Hematopoietic multipotent progenitor cell (in vitro differentiated cells): ENCODE results near the gene TEX52. TPM values are rescaled to one million over a fixed set of nuclear protein-coding genes. Genes with fewer than 3 reads are reported as not detected.

Experiments used
- DNase-seq, 3 donors: peaks; one replicate each; pipeline ENCODE4 v3.0.0-alpha.2; 2011 to 2015; ENCODE audit warnings: low read depth in 2 of 3, low spot score in 2 of 3
- total RNA-seq: library from RNA; depleted of rRNA; stranded (reverse); fragments of >200 nt; gene quantifications from one replicate; pipeline ENCODE4 v1.2.3, GENCODE V29; 2012

The TEX52 gene
- total RNA-seq = under 0.01 TPM

DNA sequence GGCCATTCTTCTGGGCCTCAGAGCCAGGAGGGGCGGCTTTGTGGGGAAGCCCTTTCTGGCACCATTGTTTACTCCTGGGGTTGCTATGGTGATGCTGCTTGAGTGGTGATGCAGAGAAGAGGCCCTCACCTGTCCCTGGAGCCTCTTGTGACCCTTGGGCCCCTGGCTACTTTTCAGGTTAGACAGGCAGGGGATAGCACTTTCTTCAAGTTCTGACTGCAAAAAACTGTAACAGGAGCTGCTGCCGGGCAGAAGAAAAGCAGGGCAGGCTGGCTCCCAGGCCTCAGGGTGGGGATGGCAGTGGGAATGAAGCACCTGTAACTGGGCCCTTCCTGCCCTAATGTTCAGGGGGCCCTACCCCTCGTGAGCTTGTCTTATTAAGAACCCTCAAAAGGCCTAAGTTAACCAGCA, at the start of gene TEX52:
TSS of gene TEX52 (minus strand) at position 19 of the 411 bp plus-strand sequence. CDS start at position 6, 13 bp downstream.
- no peak for DNase-seq

DNA sequence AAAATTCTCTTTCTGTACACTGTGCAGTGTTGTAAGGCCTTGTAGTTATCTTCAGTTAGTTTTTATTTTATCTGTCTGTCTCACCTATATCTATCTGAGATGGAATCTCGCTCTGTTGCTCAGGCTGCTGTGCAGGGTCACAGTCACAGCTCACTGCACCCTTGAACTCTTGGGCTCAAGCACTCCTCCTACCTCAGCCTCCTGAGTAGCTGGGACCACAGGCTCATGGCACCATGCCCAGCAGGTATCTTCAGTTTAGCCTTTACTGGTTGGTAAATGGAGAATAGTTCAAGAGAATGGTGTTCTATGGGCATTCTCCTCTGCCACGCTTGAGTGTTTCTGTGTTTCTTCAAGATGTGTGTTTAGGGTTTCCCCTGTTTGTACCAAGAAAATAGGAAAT, 47.4 kb upstream of the TEX52 start:
- no peak for DNase-seq

DNA sequence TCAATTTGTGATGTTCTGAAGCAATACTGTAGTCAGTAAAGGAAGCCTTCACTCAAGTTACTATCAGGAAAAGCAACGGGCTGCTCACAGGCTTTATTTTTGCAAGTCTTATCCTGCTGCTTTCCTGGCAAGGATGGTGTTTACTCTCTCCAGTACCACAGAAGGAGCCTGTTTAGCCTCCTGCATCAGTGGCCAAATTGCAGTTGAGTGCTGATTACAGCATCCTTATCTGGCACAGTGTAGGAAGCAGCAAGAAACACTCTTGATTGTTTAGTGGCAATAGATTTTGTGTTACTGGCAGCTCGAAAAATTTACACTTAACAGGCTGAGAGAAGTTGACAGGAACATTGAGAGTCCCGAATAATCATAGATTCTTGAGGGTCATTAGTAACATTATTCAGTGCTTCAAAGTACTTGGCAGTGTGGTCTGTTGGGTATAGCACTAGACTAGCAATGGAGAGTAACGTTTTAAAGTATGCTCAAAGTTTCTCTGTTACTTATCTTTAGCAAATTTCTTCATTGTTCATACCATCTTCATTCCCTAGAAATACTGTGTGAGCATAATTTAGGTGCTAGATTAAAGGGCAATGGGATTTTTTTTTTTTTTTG, 45.5 kb upstream of the TEX52 start:
- DNase-seq = no peak

DNA sequence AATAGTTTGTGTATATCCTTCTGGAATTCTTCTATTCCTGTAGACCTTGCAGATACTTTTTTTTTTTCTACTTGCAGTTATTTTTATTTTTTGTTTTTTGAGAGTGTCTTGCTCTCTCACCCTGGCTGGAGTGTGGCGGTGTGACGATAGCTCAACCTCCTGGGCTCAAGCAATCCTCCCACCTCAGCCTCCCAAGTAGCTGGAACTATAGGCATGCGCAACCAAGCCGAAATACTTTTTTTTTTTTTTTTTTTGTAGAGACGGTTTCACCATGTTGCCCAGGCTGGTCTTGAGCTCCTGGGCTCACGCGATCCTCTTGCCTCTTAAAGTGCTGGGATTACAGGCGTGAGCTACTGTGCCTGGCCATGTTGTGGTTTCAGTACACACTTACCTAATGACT, 43.8 kb upstream of the TEX52 start:
- DNase-seq = no peak

DNA sequence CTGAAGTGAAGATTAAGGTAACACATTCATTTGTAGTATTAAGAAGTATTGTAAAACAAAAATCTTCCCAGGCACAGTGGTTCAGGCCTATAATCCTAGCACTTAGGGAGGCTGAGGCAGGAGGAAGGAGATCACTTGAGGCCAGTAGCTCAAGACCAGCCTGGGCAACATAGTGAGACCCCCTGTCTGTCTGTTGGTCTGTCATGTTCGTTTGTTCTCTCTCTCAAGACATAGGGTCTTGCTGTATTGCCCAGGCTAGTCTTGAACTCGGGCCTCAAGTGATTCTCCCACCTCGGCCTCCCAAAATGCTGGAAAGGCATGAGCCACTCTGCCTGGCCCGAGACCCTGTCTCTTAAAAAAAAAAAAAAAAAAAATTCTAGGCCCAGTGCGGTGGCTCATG, 40.6 kb upstream of the TEX52 start:
- no peak for DNase-seq

DNA sequence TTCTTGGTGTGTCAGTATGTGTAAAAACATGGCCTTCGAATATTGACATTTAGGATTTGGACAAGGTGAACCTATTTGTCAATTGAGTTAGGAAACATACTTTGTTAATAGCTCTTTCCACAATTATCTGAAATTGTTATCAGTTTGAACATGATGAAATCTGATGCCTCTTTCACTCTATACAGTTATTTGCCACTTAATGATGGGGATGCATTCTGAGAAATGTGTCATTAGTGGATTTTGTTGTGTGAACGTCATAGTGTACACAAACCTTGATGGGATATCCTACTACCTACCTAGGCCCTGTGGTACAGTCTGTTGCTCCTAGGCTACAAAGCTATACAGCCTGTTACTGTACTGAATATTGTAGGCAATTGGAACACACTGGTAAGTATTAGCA, 38.7 kb upstream of the TEX52 start:
- DNase-seq = no peak

DNA sequence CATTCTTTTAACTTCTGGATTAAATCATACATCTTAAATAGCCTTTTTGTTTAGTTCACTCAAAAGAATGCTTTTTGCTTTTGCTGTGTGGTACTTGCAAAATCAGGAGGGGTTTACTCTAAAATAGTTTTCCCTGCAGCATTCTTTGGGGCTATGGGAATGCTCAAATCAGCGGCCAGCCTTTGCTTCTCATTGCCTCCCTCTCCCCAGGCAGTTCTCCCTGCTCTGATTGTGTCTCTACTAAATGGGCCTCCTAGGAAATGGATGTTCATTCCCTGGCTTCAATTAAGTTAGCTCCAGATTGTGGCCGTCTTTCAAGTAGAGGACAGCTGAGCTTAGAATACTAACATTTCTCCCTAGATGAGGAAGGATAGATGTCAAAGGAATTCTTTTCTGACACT, 38.2 kb upstream of the TEX52 start:
- DNase-seq = no peak

DNA sequence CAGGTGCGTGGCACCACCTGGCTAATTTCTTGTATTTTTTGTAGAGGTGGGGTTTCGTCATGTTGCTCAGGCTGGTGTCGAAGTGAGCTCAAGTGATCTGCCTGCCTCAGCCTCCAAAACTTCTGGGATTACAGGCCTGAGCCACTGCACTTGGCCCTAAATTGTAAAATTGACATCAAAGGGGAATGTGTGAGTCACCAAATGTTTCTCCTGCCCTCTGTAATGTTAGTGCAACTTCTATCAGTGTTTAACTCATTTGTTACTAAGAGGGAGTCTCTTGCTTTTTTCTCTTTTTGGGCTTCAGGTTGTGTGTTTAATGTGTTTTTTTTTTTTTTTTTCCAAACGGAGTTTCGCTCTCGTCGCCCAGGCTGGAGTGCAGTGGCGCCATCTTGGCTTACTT, 36.2 kb upstream of the TEX52 start:
- no peak for DNase-seq

DNA sequence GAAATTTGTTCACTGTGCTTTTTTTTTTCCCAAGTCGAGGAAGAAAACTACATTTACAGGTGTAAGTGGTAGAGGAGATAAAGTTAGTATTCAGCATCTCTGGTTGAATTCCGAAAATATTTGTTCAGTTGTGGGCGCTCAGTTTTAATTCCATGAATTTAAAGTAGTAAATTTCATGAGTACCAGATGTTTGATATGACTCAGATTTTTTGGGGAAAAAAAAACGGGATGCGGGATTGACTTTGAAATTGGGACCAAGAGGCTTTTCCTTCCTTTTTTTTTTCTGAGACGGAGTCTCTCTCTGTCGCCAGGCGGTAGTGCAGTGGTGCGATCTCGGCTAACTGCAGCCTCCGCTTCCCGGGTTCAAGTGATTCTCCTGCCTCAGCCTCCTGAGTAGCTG, 35.4 kb upstream of the TEX52 start:
- DNase-seq = no peak

DNA sequence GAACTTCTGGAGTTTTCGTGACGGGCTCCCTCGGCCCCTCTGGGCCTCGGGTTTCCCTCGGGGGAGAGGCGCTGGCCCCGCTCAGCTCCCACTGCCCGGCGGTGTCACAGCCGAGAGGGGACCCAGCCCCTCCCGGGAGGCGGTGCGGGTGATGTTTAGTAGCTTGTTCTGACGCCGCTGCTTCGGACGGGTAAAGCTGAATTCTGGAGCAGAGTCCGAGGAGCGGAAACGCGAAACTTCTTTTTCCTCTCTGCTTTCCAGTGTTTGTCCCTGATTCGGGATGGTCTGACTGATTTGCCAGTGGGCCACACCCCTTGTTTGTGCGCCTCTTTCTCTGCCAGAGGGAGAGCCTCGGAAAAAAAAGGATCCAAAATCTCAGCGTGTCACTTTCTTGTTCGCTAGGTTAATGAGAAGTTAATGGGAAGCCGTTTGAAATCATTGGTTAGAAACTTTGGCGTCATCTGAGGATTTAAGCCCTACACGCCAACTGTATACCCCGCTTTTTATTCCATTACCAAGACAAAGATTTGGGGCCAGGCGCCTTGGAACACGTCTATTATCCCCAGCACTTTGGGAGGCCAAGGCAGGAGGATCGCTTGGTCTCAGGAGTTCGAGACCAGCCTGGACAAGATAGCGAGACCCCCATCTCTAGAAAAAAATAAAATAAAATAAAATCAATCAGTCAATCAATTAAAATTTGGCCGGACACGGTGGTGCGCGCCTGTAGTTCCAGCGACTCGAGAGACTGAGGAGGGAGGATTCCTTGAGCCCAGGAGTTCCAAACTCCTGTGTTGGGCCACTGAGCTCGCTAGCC, 34.6 kb upstream of the TEX52 start:
- DNase-seq = peak in 2 of 3 donors; percentile 26 to 51

DNA sequence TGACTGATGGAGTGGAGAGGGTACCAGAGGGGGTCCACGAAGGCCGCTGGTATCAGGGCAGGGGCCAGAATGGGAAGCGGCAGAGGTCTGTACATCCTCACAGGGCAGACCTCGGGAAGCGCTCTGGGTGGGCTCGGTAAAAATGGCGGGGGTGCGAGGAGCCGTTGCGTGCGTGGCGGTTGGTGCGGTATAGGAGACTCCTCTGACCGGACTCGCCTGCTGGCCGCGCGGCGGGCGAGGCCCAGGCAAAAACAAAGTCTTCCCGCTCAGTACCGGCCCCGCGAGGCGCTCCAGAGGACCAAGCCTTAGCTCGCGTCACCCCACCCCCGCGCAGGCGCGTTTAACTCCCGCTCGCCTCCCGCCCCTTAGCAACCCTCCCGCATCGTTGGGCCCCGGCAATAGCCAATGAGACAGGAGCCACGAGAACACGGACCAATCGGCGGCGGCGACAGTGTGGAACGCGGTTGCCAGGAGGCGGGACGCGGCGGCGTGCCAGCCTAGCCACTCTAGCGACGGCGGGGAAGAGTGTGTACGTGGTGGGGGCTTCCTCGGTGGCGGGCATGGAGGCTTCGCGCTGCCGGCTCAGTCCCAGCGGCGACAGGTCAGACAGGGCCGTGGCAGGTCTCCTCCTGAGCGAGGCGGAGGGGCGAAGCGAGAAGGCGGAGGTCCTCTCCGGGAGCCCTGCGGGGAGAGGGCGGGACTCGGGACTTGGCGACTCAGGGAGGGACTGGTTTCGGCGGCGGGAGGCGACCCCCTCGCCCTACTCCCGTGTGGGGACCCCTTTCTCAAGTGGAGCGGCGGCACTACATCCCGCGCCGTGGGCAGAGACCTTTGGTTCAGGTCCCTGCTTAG, 33.8 kb upstream of the TEX52 start, which contains the start of gene TULP3:
TSS of gene TULP3 (plus strand) at position 504 of the 852 bp plus-strand sequence. CDS start at position 561, 57 bp downstream.
- DNase-seq = peak; percentile 93 to 98 (median 97)

DNA sequence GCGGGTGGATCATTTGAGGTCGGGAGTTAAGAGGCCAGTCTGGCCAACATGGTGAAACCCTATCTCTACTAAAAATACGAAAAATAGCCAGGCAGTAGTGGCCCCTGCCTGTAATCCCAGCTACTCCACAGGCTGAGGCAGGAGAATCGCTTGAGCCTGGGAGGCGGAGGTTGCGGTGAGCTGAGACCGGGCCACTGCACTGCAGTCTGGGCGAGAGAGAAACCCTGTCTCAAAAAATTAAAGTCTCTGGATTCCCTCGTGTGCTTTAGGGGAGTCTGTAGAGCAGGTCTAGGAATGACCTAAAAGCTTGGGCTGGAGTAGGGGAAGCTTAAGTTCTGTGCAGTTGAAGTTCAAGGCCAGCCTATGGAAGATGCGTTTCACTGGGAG, 33.2 kb upstream of the TEX52 start:
- DNase-seq = no peak

DNA sequence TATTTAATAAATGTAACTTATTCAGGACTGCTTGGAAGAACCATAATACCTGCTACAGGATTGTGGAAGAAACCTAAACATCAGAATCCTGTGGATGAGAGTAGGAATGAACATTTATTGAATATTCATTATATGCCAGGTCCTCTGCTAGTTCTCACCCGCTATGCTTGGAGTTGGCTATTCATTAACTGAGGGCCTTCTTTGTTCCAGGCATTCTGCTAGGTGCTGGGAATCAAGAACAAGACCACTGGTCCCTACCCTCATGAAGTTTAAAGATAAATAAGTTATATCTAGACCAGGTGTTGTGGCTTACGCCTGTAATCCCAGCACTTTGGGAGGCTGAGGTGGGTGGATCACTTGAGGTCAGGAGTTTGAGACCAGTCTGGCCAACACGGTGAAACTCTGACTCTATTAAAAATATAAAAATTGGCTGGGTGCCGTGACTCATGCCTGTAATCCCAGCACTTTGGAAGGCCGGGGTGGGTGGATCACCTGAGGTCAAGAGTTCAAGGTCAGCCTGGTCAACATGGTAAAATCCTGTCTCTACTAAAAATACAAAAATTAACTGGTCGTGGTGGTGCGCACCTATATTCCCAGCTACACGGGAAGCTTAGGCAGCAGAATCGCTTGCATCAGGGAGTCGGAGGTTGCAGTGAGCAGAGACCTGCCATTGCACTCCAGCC, 30.1 kb upstream of the TEX52 start:
- no peak for DNase-seq

DNA sequence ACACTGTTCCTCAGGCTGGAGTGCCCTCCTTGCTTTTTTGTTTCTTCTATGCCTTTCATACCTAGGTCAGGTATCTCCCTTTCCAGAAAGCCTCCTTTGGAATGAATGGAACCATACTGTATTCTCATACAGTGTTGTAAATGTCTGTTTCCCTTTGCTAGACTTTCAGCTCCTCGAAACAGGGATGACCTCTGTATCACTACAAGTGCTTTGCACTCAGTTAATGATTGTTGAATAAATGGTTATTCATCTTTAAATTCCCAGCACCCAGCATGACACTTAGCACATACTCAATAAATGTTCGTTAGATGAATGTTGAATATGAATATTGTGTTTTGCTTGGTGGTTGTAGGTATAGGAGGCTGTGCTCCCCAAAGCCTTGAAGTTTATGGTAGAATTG, 28.0 kb upstream of the TEX52 start:
- no peak for DNase-seq

DNA sequence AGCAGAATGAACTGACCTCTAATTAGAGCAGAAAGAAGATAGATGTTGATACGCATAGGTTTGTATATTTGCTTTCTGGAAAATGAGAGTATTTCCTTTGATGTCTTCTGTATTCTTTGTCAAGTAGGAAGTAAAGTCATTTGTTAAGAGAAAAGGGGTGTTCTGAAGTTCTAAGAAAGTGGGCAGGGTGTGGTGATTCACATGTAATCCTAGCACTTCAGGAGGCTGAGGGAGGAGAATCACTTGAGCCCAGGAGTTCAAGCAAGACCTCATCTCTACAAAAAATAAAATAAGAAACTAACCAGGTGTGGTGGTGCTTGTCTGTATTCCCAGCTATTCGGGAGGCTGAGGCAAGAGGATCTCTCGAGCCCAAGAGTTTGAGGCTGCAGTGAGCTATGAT, 23.0 kb upstream of the TEX52 start:
- DNase-seq = no peak

DNA sequence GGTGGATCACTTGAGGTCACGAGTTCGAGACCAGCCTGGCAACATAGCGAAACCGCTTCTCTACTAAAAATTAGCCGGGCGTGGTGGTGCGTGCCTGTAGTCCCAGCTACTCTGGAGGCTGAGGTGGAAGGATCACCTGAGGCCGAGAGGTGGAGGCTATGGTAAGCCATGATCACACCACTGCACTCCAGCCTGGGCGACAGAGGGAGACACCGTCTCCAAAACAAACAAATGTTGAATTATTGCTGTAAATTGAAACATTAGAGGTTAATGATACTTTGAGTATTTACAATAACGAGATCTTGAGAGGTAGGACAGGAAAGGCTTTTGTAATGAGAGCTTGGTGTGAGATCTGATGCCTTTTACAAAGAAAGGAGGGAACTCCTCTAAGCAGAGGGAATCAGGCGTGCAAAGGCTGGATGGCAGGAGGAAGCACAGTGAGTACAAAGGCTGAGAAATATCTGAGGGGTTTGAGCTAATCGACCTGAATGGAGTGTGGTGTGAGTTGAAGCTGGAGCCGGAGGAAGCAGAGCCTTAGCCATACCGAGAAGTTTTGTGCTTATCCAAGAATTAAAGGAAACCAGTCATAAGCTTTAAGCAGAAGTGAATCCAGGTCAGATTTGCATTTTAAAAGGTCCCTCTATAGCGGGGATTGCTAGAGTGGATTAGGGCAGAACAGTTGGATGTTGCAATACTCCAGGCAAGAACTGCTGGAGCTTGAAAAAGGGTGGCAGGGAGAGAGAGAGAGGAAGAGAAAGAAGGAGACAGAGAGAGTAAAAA, 21.3 kb upstream of the TEX52 start:
- no peak for DNase-seq

DNA sequence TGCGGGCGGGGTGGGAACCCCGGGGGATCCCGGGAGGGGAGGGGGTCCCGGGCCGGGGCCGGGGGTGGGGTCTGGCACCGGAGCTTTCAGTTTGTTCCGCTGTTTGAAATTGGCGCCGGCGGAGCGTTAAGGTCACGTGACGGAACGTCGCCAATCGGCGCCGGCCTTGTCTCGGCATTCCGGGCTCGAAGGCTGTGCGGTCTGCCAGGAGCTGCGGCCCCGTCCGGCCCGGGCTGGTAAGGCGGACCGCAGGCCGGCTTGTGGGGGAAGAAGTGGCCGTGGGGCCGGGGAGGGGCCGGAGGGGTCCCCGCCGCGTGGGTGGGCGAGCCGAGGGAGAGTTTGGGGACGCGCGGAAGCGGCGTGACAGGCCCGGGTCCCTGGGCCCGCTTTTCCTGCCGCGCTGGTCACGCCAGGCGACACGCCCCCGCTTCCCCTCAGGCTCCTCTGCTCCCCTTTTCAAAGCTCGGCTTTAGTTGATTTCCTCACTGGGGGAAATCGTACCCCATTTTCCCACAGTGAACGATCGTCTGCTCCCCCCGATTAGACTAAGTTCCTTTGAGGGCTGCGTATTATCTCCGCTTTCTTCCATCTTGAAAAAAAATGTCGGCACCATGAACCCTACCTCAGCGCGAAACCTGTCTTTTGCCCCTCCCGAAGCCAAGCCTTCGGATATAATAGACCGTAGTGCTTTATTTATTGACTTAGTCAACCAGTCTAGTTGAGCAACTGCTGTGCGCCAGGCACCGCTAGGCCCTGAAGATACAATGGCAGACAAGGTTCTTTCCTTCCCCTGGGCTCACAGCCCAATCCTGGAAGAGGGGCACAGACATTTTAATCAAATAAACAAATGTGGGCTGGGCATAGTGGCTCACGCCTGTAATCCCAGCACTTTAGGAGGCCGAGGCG, 20.5 kb upstream of the TEX52 start, which contains the start of the genes FOXM1 and RHNO1:
TSS of gene FOXM1 (minus strand) at position 128 of the 906 bp plus-strand sequence. CDS start 2,696 bp downstream, outside the sequence.
TSS of gene RHNO1 (plus strand) at position 177 of the 906 bp plus-strand sequence. CDS start 8,144 bp downstream, outside the sequence.
- peak; percentile 75 to 89 (median 88) for DNase-seq

DNA sequence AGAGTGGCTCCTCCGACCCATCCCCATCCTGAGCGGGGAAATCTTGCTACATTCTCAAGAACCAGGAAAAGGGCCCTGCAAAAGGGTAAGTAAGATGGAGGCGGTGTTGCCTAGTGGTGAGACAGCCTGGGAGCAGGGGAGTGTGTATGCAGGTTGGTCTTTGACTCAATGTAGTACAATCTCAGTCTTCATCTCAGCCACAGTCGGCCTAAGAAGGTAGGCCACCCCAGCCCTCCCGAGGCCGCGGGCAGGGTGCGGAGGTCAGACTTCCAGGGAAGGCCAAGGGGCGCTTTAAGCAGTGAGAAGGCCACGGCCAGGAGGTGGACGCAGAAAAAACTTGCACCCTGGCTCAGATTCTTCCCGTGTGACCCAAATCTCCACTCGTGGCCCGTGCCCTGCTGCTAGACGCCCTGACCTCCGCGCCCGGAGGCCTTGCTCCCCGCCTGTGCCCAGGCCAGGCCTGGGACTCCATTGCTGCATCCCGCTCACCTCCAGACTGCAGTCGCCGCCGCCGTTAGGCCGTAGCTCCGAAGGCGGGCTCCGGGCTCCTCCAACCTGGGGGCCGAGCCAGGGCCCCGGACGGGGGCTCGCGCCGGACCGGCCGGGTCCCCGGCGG, 19.7 kb upstream of the TEX52 start:
- peak in 2 of 3 donors; percentile 10 for DNase-seq
